ENCODE results near the gene CYP4F22. TPM values are rescaled to one million over a fixed set of nuclear protein-coding genes. Genes with fewer than 3 reads are reported as not detected.

CYP4F22 gene
- total RNA-seq, 1 donor from 2014 or later: not detected

DNA sequence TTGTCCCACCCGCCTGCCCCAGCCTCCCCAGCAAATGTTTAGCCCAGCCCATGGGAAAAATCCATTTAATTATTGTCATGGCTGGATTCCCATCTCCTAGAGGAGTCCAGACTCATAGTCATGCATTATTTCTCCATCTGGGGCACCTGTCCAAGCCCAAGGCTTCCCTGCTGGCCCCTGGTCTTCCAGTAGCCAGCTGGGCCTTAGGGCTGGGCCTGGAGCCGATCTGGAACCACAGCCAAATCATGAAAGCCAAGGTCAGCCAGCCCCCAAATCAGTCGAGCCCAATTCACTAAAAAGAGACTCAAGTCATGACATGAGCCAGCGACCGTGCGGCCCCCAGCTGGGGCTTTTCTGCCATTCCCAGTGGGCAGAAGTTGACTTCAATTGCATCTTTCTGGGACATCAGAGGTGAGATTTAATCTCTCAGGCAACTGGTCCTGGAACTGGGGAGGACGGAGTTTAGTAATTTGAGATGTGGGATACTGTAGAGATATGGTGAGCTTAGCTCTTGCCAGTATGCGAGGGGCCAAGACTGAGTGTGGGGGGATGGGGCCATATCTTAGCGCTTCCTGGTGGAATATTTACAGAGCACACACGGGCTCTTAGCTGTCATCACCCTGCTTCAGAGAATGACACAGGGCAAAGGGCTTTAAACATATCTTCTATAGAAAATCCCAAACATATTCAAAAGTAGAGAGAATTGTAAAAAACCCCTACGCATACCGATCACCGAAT lies 19.7 kb upstream of the CYP4F22 start:
- DNase-seq (ENCODE audit: extremely low spot score, unreplicated experiment): no peak
- H3K9me3 Mint-ChIP-seq: no peaks in the 10 kb centered on the region
- H3K27me3 Mint-ChIP-seq: no peaks in the 10 kb centered on the region
- TF ChIP-seq, protein P1, sequence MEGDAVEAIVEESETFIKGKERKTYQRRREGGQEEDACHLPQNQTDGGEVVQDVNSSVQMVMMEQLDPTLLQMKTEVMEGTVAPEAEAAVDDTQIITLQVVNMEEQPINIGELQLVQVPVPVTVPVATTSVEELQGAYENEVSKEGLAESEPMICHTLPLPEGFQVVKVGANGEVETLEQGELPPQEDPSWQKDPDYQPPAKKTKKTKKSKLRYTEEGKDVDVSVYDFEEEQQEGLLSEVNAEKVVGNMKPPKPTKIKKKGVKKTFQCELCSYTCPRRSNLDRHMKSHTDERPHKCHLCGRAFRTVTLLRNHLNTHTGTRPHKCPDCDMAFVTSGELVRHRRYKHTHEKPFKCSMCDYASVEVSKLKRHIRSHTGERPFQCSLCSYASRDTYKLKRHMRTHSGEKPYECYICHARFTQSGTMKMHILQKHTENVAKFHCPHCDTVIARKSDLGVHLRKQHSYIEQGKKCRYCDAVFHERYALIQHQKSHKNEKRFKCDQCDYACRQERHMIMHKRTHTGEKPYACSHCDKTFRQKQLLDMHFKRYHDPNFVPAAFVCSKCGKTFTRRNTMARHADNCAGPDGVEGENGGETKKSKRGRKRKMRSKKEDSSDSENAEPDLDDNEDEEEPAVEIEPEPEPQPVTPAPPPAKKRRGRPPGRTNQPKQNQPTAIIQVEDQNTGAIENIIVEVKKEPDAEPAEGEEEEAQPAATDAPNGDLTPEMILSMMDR (conservative IDR thresholded peaks at IDR 0.05): no peak
- H3K36me3 Mint-ChIP-seq: no peaks in the 10 kb centered on the region
- no peaks in the 10 kb centered on the region for H3K4me1 Mint-ChIP-seq (ENCODE audit: unreplicated experiment)
- no peak overlapping the region for H3K27ac Mint-ChIP-seq
- no peak overlapping the region for H3K4me3 Mint-ChIP-seq

DNA sequence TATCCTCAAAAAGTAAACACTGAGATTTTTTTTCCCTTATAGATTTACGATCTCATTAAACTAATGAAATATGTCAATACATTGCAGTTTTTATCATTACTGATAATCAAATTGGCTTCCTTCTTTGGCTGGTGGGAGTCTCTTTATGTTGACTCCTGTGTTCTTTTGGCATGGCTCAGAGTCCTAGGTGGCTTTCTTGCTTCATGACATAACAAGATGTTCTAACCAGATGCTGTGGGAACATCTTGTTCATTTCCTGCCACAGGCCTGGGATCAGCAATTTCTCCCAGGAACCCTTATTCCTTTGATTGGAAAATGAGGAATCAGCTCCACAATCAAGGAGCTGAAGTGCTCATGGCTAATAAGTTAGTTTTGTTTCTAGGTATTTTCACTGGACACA lies 13.2 kb upstream of the CYP4F22 start:
- Mint-ChIP-seq H3K9me3 (no peaks in the 10 kb centered on the region), H3K36me3 (no peaks in the 10 kb centered on the region), H3K27ac (no peak overlapping the region), H3K27me3 (no peaks in the 10 kb centered on the region), H3K4me3 (no peak overlapping the region), H3K4me1 (ENCODE audit: unreplicated experiment) (no peaks in the 10 kb centered on the region)
- TF ChIP-seq, protein P1 (conservative IDR thresholded peaks at IDR 0.05): no peak
- DNase-seq (ENCODE audit: extremely low spot score, unreplicated experiment): no peak

DNA sequence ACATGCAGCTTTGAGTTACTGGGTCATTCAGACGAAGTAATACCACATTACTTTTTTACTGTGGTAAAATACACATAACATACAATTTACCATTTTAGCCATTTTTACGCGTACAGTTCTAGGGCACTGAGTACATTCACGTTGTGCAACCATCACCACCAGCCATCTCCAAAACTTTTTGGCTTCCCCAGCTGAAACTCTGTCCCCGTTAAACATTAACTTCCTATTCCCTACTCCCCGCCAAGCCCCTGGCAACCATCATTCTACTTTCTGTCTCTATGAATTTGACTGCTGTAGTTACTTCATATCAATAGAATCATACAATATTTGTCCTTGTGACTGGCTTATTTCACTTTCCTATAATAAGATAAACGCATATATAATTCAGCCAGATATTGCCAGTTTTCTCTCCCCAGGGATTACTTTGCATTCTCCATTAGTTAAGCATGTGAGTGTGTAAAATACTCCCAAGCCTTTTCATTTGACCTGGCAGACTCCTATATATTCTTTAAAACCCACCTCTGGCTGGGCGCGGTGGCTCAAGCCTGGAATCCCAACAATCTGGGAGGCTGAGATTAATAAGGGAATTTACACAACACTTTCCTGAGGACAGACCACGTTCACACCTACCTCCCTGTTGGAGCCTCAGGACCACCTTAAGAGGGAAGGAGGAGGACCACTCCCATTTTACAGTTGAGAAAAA lies 10.0 kb upstream of the CYP4F22 start:
- Mint-ChIP-seq H3K4me3 (no peak overlapping the region), H3K27ac (no peak overlapping the region), H3K4me1 (ENCODE audit: unreplicated experiment) (no peaks in the 10 kb centered on the region), H3K9me3 (no peaks in the 10 kb centered on the region), H3K27me3 (no peaks in the 10 kb centered on the region), H3K36me3 (no peaks in the 10 kb centered on the region)
- TF ChIP-seq, protein P1 (conservative IDR thresholded peaks at IDR 0.05): no peak
- no peak for DNase-seq (ENCODE audit: extremely low spot score, unreplicated experiment)

DNA sequence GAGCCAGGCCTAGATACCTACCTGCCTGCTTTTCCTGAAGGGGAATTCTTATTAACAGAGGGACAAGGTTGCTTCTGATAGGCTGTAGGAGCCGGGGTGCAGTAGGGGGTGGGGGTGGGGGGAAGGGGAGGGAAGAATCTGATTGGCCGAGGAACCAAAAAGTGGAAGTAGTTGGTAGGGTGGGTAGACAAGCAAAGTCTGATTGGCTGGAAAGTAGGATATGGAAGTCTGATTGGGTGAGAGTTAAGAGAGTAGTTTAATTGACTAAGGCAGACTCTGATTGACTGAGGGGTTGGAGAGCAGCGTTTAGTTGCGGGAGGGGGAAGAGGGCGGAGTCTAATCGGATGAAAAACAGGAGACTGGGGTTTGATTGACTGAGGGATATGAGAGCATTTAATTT lies 9.4 kb upstream of the CYP4F22 start:
- no peak for DNase-seq (ENCODE audit: extremely low spot score, unreplicated experiment)
- TF ChIP-seq, protein P1 (conservative IDR thresholded peaks at IDR 0.05): no peak
- no peaks in the 10 kb centered on the region for H3K4me1 Mint-ChIP-seq (ENCODE audit: unreplicated experiment)
- no peaks in the 10 kb centered on the region for H3K9me3 Mint-ChIP-seq
- H3K4me3 Mint-ChIP-seq: no peak overlapping the region
- H3K36me3 Mint-ChIP-seq: no peaks in the 10 kb centered on the region
- no peaks in the 10 kb centered on the region for H3K27me3 Mint-ChIP-seq
- no peak overlapping the region for H3K27ac Mint-ChIP-seq

DNA sequence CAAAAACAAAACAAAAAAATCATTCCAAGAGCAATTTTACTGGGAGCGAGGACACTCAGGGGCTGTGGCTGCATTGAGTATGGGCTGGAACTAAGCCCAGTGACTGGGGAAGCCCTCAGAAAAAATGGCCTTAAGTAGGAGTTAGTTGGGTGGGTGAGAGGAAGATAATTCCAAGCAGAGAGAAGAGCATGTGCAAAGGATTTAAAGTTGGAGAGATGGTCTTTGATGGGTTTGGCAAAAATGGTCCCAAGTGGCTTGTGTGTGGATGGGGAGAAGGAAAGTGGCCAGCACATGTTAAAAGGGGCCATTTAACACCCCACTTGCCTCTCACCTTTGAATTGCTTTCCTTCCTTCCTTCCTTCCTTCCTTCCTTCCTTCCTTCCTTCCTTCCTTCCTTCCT lies 6.7 kb upstream of the CYP4F22 start:
- TF ChIP-seq, protein P1 (conservative IDR thresholded peaks at IDR 0.05): no peak
- peaks cover 2% of the 10 kb centered on the region for H3K9me3 Mint-ChIP-seq

More for the DNA sequence above, 6.7 kb upstream of the CYP4F22 start:
- no peaks in the 10 kb centered on the region for H3K27me3 Mint-ChIP-seq
- no peaks in the 10 kb centered on the region for H3K36me3 Mint-ChIP-seq
- no peak overlapping the region for H3K4me3 Mint-ChIP-seq
- H3K4me1 Mint-ChIP-seq (ENCODE audit: unreplicated experiment): no peaks in the 10 kb centered on the region
- DNase-seq (ENCODE audit: extremely low spot score, unreplicated experiment): no peak
- no peak overlapping the region for H3K27ac Mint-ChIP-seq

Measured in type B pancreatic cell (in vitro differentiated cells).